Measurements from ENCODE around the gene C2orf68. TPM values are rescaled to one million over a fixed set of nuclear protein-coding genes. Genes with fewer than 3 reads are reported as not detected.

C2orf68 gene
- total and polyA plus RNA-seq, 2 donors (not counting 1 experiment from before 2014, with no cell fraction given), result 30.5 to 82.4 TPM

DNA sequence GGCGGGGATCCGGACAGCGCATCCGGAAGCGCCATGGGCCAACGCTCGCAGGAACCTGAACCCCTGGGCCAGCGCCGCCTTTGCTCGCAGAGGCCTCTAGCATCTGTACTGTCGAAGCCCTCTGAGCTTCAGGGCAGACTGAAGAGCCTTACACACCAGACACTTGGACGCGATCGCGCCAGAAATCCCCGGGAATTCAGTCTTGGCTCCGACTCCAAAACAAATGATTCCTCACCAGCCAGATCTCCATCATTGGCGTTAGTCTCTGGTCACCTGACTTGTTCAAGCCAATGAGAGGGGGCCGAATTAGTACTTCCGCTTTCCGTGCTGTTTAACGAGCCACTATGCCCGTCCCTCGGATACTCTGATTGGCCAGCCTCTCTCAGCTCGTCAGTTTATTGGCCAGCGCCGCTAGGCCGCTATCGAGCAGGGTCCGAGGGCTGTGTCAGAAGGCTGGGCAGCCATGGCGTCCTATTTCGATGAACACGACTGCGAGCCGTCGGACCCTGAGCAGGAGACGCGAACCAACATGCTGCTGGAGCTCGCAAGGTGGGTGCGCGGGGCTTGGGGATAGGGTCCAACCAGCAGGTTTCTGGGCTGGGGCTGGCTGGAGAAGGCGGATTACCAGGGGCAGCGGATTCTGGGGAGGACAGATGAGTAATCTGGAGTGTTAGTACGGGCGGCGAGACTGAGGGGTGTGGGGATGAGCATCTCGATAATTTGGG, 16.4 kb downstream of the C2orf68 start, which contains the start of gene RNF181:
Gene RNF181 (plus strand): TSS at position 445 of the 725 bp plus-strand sequence. CDS start 19 bp downstream, at position 464.
- peak; percentile 94 for DNase-seq
- under 1% methylated on average over 47 of the region's 47 CpGs for WGBS (ENCODE audit: insufficient coverage)
- H3K9me3 Mint-ChIP-seq (ENCODE audit: insufficient read depth), result no peaks in the 10 kb centered on the region
- CTCF ChIA-PET, result interaction anchor here (0.5 to 4.5 kb wide), 7 partner anchors 11 to 204 kb away, joined by 3 to 21 read pairs (median 4); partner anchors contain the start of gene VAMP5
- H2AFZ ChIP-seq (ENCODE audit: insufficient read depth, low read depth, low read length, poor library complexity, severe bottlenecking), result peak within 1 kb of the TSS; percentile 87
- peak within 1 kb of the TSS; percentile 76 to 81 for H3K27ac ChIP-seq (ENCODE audit: low read length in 2 of 2)
- H4K20me1 ChIP-seq (ENCODE audit: control insufficient read depth, insufficient read depth, low read length, poor library complexity, severe bottlenecking), result peaks cover 14% of the 10 kb centered on the region
- peak within 1 kb of the TSS; percentile 83 for H3K4me2 ChIP-seq (replicated peaks; ENCODE audit: low read depth, low read length, poor library complexity, severe bottlenecking)
- H3K9me3 ChIP-seq (ENCODE audit: control extremely low read depth in 1 of 3, control insufficient read depth in 2 of 3, insufficient read depth in 1 of 3, low read length in 2 of 3), result no peaks in the 10 kb centered on the region
- peak within 1 kb of the TSS; percentile 65 to 93 (median 86) for H3K4me3 ChIP-seq (ENCODE audit: control extremely low read depth in 1 of 5, extremely low read depth in 1 of 5, insufficient read depth in 1 of 5, low read depth in 2 of 5, low read length in 4 of 5)
- peaks cover 17 to 23% of the 10 kb centered on the region in 2 donors for H3K4me1 ChIP-seq (ENCODE audit: control insufficient read depth in 2 of 2, insufficient read depth in 2 of 2, low read length in 2 of 2)
- intact Hi-C loops (cut with micrococcal nuclease), result loop anchor here (1.0 to 2.0 kb wide), 4 partner anchors 17 to 177 kb away; partner anchors contain the start of genes C2orf68, GGCX and SH2D6
- peaks cover 40% of the 10 kb centered on the region for H3K79me2 ChIP-seq (ENCODE audit: control insufficient read depth, insufficient read depth, low read length)
- no peaks in the 10 kb centered on the region for H3K27me3 ChIP-seq (replicated peaks in 1 of 4; ENCODE audit: control extremely low read depth in 1 of 4, control insufficient read depth in 3 of 4, insufficient read depth in 4 of 4, low read length in 3 of 4)
- peaks cover 0 to 28% of the 10 kb centered on the region in 2 experiments for H3K36me3 ChIP-seq (replicated peaks in 1 of 2; ENCODE audit: control extremely low read depth in 1 of 2, control insufficient read depth in 1 of 2, extremely low read depth in 1 of 2, insufficient read depth in 2 of 2, low read length in 1 of 2)
- H3K9ac ChIP-seq (ENCODE audit: low read length), result peak within 1 kb of the TSS; percentile 97
- no peaks in the 10 kb centered on the region for H3K27me3 Mint-ChIP-seq
- TF ChIP-seq EZH2 (IDR thresholded peaks at IDR 0.05; ENCODE audit: borderline replicate concordance, insufficient read depth, low read depth, low read length, poor library complexity, severe bottlenecking), result no peak
- TF ChIP-seq, protein P1, sequence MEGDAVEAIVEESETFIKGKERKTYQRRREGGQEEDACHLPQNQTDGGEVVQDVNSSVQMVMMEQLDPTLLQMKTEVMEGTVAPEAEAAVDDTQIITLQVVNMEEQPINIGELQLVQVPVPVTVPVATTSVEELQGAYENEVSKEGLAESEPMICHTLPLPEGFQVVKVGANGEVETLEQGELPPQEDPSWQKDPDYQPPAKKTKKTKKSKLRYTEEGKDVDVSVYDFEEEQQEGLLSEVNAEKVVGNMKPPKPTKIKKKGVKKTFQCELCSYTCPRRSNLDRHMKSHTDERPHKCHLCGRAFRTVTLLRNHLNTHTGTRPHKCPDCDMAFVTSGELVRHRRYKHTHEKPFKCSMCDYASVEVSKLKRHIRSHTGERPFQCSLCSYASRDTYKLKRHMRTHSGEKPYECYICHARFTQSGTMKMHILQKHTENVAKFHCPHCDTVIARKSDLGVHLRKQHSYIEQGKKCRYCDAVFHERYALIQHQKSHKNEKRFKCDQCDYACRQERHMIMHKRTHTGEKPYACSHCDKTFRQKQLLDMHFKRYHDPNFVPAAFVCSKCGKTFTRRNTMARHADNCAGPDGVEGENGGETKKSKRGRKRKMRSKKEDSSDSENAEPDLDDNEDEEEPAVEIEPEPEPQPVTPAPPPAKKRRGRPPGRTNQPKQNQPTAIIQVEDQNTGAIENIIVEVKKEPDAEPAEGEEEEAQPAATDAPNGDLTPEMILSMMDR (IDR thresholded peaks at IDR 0.05), result no peak
- POLR2A ChIA-PET, result interaction anchor here (0.5 to 2.9 kb wide), 18 partner anchors 8 to 638 kb away, joined by 3 to 13 read pairs (median 4); partner anchors contain the start of genes C2orf68, MAT2A, SH2D6 and VAMP5
- ATAC-seq (ENCODE audit: low read depth), result peak; percentile 100
- H3K4me1 Mint-ChIP-seq, result peaks cover 29% of the 10 kb centered on the region
- H3K4me3 Mint-ChIP-seq, result peak within 1 kb of the TSS; percentile 92
- peak within 1 kb of the TSS; percentile 95 for H3K27ac Mint-ChIP-seq

Measured in B cell (primary cell).